ENCODE measurements around the gene LZTS3. TPM values are rescaled to one million over a fixed set of nuclear protein-coding genes. Genes with fewer than 3 reads are reported as not detected.
A peak's percentile ranks its signal among the peaks of the same experiment; 100 is the strongest.
"Not testable (repeated sequence)": the region's sequence is repeated elsewhere in the genome, so short reads cannot be mapped to it uniquely, and the experiment has no call there.

LZTS3 gene
- total and polyA plus RNA-seq, 2 experiments from 2014 or later: 3.9 to 12.1 TPM

- in situ Hi-C loops (cut with MboI): no loop called here
- no peaks in the 10 kb centered on the region for H3K27me3 ChIP-seq (replicated peaks; ENCODE audit: insufficient read depth)
- DNase-seq: no peak
- H3K9me2 ChIP-seq (ENCODE audit: insufficient read depth): no peaks in the 10 kb centered on the region
- 63 to 76% methylated on average over 1 of the region's 1 CpG for WGBS, 2 experiments (ENCODE audit: low coverage in 1 of 2, low lambda C conversion rate in 2 of 2, missing lambda C conversion rate in 2 of 2)
- no peak overlapping the region for H3K4me3 ChIP-seq
- no peaks in the 10 kb centered on the region for H3K36me3 ChIP-seq (ENCODE audit: low read depth)
- H3K79me2 ChIP-seq (ENCODE audit: insufficient read depth): peaks cover 19% of the 10 kb centered on the region; the same call in 1 of the 2 replicates
- no peak for TF ChIP-seq EZH2 (IDR thresholded peaks at IDR 0.05; ENCODE audit: insufficient read depth, poor library complexity, severe bottlenecking)
- TF ChIP-seq EZH2phosphoT487 (IDR thresholded peaks at IDR 0.05; ENCODE audit: insufficient read depth, low read depth): no peak
- no peak overlapping the region for H3K4me2 ChIP-seq (ENCODE audit: unreplicated experiment)
- H3K27ac ChIP-seq: no peak overlapping the region
- no peak overlapping the region for H2AFZ ChIP-seq
- no peaks in the 10 kb centered on the region for H3K4me1 ChIP-seq (ENCODE audit: insufficient read depth)
- H3K9ac ChIP-seq: no peak overlapping the region
- no peaks in the 10 kb centered on the region for H4K20me1 ChIP-seq (ENCODE audit: insufficient read depth)
- no peaks in the 10 kb centered on the region for H3K9me3 ChIP-seq (ENCODE audit: low read depth)
- no peaks in the 10 kb centered on the region for H3F3A ChIP-seq (ENCODE audit: insufficient read depth)
These were observed 49.8 kb downstream of the LZTS3 start for GRCh38 chr20:3123542-3123941.

- Histone ChIP-seq H3K9ac (no peak overlapping the region), H3K4me3 (no peak overlapping the region), H4K20me1 (ENCODE audit: insufficient read depth) (no peaks in the 10 kb centered on the region), H2AFZ (no peak overlapping the region), H3F3A (ENCODE audit: insufficient read depth) (no peaks in the 10 kb centered on the region), H3K9me2 (ENCODE audit: insufficient read depth) (no peaks in the 10 kb centered on the region), H3K9me3 (ENCODE audit: low read depth) (no peaks in the 10 kb centered on the region), H3K4me1 (ENCODE audit: insufficient read depth) (no peaks in the 10 kb centered on the region), H3K27me3 (replicated peaks; ENCODE audit: insufficient read depth) (no peaks in the 10 kb centered on the region), H3K36me3 (ENCODE audit: low read depth) (no peaks in the 10 kb centered on the region), H3K4me2 (ENCODE audit: unreplicated experiment) (no peak overlapping the region), H3K27ac (no peak overlapping the region), H3K79me2 (ENCODE audit: insufficient read depth) (0 out of 2 replicates have a peak, but pooled peaks cover 6% of the 10 kb centered on the region)
- WGBS, 2 experiments (ENCODE audit: low coverage in 1 of 2, low lambda C conversion rate in 2 of 2, missing lambda C conversion rate in 2 of 2): 93 to 94% methylated on average over 12 of the region's 12 CpGs
- TF ChIP-seq EZH2 (IDR thresholded peaks at IDR 0.05; ENCODE audit: insufficient read depth, poor library complexity, severe bottlenecking) (no peak), EZH2phosphoT487 (IDR thresholded peaks at IDR 0.05; ENCODE audit: insufficient read depth, low read depth) (no peak)
- no peak for DNase-seq
- in situ Hi-C loops (cut with MboI): no loop called here
These were observed 51.3 kb downstream of the LZTS3 start for GRCh38 chr20:3121955-3122610.

- no peaks in the 10 kb centered on the region for H3K36me3 ChIP-seq (ENCODE audit: low read depth)
- no peaks in the 10 kb centered on the region for H3K79me2 ChIP-seq (ENCODE audit: insufficient read depth)
- DNase-seq: no peak
- H4K20me1 ChIP-seq (ENCODE audit: insufficient read depth): no peaks in the 10 kb centered on the region
- H3F3A ChIP-seq (ENCODE audit: insufficient read depth): no peaks in the 10 kb centered on the region
- H3K9ac ChIP-seq: no peak overlapping the region
- no peaks in the 10 kb centered on the region for H3K9me3 ChIP-seq (ENCODE audit: low read depth)
- TF ChIP-seq EZH2 (IDR thresholded peaks at IDR 0.05; ENCODE audit: insufficient read depth, poor library complexity, severe bottlenecking): no peak
- TF ChIP-seq EZH2phosphoT487 (IDR thresholded peaks at IDR 0.05; ENCODE audit: insufficient read depth, low read depth): no peak
- H3K4me2 ChIP-seq (ENCODE audit: unreplicated experiment): no peak overlapping the region
- H3K4me3 ChIP-seq: no peak overlapping the region
- H3K9me2 ChIP-seq (ENCODE audit: insufficient read depth): no peaks in the 10 kb centered on the region
- WGBS, 2 experiments (ENCODE audit: low coverage in 1 of 2, low lambda C conversion rate in 2 of 2, missing lambda C conversion rate in 2 of 2): 90 to 95% methylated on average over 11 of the region's 11 CpGs
- H2AFZ ChIP-seq: no peak overlapping the region
- H3K27me3 ChIP-seq (replicated peaks; ENCODE audit: insufficient read depth): no peaks in the 10 kb centered on the region
- H3K27ac ChIP-seq: no peak overlapping the region
- H3K4me1 ChIP-seq (ENCODE audit: insufficient read depth): no peaks in the 10 kb centered on the region
- in situ Hi-C loops (cut with MboI): no loop called here
These were observed 52.0 kb downstream of the LZTS3 start for GRCh38 chr20:3121271-3121911.

- Histone ChIP-seq H3K9me2 (ENCODE audit: insufficient read depth) (no peaks in the 10 kb centered on the region), H3K36me3 (ENCODE audit: low read depth) (no peaks in the 10 kb centered on the region), H3K79me2 (ENCODE audit: insufficient read depth) (no peaks in the 10 kb centered on the region), H3K4me3 (no peak overlapping the region), H3K9me3 (ENCODE audit: low read depth) (no peaks in the 10 kb centered on the region), H3K4me2 (ENCODE audit: unreplicated experiment) (no peak overlapping the region), H3K27ac (no peak overlapping the region), H4K20me1 (ENCODE audit: insufficient read depth) (no peaks in the 10 kb centered on the region), H2AFZ (no peak overlapping the region), H3K4me1 (ENCODE audit: insufficient read depth) (no peaks in the 10 kb centered on the region), H3F3A (ENCODE audit: insufficient read depth) (no peaks in the 10 kb centered on the region), H3K9ac (no peak overlapping the region), H3K27me3 (replicated peaks; ENCODE audit: insufficient read depth) (no peaks in the 10 kb centered on the region)
- peak; percentile 18 for DNase-seq
- in situ Hi-C loops (cut with MboI): no loop called here
- TF ChIP-seq EZH2 (IDR thresholded peaks at IDR 0.05; ENCODE audit: insufficient read depth, poor library complexity, severe bottlenecking): no peak
- TF ChIP-seq EZH2phosphoT487 (IDR thresholded peaks at IDR 0.05; ENCODE audit: insufficient read depth, low read depth): no peak
- WGBS, 2 experiments (ENCODE audit: low coverage in 1 of 2, low lambda C conversion rate in 2 of 2, missing lambda C conversion rate in 2 of 2): 56 to 61% methylated on average over 5 of the region's 5 CpGs
These were observed 54.3 kb downstream of the LZTS3 start for GRCh38 chr20:3119044-3119443.

- H3K9me3 ChIP-seq (ENCODE audit: low read depth); H3F3A ChIP-seq (ENCODE audit: insufficient read depth); H3K4me1 ChIP-seq (ENCODE audit: insufficient read depth); H3K27me3 ChIP-seq (replicated peaks; ENCODE audit: insufficient read depth); H3K9me2 ChIP-seq (ENCODE audit: insufficient read depth); in situ Hi-C loops (cut with MboI); H3K79me2 ChIP-seq (ENCODE audit: insufficient read depth); H4K20me1 ChIP-seq (ENCODE audit: insufficient read depth); H3K36me3 ChIP-seq (ENCODE audit: low read depth): not testable (repeated sequence)
- H3K4me2 ChIP-seq (ENCODE audit: unreplicated experiment): peak overlapping the region; percentile 20
- peak overlapping the region; percentile 46 for H3K4me3 ChIP-seq
- peak; percentile 84 for DNase-seq
- 38 to 40% methylated on average over 14 of the region's 14 CpGs for WGBS, 2 experiments (ENCODE audit: low coverage in 1 of 2, low lambda C conversion rate in 2 of 2, missing lambda C conversion rate in 2 of 2)
- H3K27ac ChIP-seq: peak overlapping the region; percentile 53
- peak overlapping the region; percentile 50 for H2AFZ ChIP-seq
- H3K9ac ChIP-seq: peak overlapping the region; percentile 59
These were observed 55.4 kb downstream of the LZTS3 start for GRCh38 chr20:3117839-3118379.

All from GM23248 (cell line).